ENCODE data around the gene GSC2.

DNA sequence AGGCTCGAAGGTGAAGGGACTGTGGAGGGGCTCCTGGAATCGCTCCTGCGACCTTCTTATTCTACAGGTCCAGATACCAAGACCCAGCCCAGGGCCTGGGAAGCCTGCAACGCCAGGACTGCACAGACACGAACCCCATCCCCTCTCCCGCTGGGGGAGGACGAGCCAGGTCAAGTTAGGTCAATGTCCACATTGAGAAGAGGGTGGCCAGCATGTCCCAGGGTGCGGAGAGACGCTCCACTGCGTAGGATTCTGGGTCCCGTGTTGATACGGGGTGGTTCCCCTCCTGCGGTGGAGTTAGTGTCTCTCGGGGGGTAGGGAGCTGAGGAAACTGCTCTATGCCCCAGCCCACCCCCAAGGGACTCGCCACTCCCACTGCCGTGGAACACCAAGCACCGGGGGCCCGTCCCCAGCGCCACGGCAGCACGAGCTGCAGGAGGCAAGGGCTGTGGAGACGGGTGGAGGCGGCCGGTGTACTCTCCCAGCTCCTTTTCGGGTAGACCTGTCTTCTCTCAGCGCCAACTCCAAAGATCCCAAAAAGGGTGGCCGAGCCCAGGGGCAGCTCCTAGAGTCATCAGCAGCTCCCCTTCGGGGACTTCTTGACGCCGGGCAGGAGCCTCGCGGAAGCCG, 1.6 kb downstream of the GSC2 start:
- TF ChIP-seq, protein P1, sequence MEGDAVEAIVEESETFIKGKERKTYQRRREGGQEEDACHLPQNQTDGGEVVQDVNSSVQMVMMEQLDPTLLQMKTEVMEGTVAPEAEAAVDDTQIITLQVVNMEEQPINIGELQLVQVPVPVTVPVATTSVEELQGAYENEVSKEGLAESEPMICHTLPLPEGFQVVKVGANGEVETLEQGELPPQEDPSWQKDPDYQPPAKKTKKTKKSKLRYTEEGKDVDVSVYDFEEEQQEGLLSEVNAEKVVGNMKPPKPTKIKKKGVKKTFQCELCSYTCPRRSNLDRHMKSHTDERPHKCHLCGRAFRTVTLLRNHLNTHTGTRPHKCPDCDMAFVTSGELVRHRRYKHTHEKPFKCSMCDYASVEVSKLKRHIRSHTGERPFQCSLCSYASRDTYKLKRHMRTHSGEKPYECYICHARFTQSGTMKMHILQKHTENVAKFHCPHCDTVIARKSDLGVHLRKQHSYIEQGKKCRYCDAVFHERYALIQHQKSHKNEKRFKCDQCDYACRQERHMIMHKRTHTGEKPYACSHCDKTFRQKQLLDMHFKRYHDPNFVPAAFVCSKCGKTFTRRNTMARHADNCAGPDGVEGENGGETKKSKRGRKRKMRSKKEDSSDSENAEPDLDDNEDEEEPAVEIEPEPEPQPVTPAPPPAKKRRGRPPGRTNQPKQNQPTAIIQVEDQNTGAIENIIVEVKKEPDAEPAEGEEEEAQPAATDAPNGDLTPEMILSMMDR (conservative IDR thresholded peaks at IDR 0.05): no peak
- TF ChIP-seq ZFX (IDR thresholded peaks at IDR 0.05): no peak
